Medulla oblongata (tissue), 1 donor: Measurements from ENCODE around the gene SMARCAD1.
A peak's percentile ranks its signal among the peaks of the same experiment; 100 is the strongest.
"Not testable (repeated sequence)": the region's sequence is repeated elsewhere in the genome, so short reads cannot be mapped to it uniquely, and the experiment has no call there.

ENCODE experiments used
- DNase-seq: peaks from one replicate; pipeline ENCODE4 v3.0.0-alpha.2; 2015; ENCODE audit errors: extremely low spot score

The SMARCAD1 gene

GRCh38 chr4:94232519-94232918 lies 24.9 kb downstream of the SMARCAD1 start:
- no peak for DNase-seq

DNA sequence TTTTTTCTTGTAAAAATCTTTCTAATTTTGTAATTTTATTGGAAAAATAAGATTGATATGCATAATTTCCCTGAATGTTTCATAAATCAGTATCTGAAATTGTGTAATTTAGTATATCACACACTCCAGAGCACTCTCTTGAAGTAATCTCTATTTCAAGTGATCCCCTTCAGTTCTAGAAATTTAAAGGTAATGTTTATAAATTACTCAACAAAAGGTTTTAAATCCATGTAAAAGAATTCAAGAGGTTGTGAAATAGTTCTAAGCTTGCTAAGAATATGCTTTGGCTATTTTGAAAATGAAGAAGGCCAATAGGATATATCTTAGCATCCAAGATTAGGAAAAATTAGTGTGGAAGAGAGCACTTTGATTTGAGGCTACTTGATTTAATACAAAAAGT lies 28.2 kb downstream of the SMARCAD1 start:
- DNase-seq, result no peak

DNA sequence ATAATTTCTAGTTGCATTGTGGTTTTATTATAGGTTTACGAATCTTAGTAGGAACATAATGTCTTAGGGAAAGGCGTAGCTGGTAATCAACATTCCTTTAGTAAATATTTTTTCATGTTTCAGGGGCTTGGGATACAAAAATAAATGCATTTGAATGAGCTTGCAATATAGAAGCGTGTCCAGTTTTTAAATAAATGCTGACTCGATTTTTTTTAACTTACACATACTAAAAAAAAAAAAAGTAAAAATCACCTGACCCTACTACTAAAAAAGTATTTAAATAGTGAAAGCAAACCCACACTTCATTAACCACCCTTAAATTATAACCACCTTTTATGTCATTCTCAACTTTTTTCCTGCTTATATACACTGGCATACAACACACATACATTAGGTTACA lies 29.6 kb downstream of the SMARCAD1 start:
- DNase-seq, result no peak

GRCh38 chr4:94238160-94238559 lies 30.5 kb downstream of the SMARCAD1 start:
- DNase-seq, result no peak

- DNase-seq, result no peak
These were observed 32.7 kb downstream of the SMARCAD1 start for GRCh38 chr4:94240384-94240783.

GRCh38 chr4:94244087-94244828 lies 36.6 kb downstream of the SMARCAD1 start:
- DNase-seq, result no peak

DNA sequence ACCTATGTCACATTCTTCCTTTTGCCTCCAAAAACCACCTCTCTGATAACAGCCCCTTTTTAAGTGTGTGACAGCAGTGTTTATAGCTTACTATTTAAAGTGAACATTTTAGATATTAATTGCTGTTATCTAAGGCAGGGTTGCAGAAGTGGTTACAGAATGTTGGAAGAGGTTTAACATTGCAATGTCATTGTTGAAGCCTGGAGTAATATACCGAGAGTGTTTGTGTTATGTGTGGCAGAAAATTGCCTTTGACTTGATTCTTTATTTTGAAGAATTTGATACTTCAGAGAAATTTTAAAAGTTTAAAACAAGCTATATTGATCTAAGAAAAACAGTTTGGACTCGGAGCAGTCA lies 37.1 kb downstream of the SMARCAD1 start:
- no peak for DNase-seq

DNA sequence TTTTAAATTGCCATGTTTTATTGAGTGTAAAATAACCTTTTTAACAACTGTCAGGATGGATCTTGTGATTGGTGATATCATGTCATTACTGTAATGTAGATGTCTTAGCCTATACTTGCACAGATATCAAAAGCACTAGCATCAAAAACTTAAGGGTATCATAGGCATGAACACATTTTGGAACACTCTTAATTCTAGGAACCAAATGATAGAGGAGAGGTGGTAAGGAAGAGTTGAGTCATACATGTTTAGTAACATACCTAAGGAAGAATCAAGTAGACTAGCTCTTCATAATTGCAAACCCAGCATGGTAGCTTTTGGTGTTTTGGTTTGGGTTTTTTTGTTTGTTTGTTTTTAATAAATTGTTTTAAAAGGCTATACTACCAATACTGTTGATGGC lies 43.4 kb downstream of the SMARCAD1 start:
- no peak for DNase-seq

DNA sequence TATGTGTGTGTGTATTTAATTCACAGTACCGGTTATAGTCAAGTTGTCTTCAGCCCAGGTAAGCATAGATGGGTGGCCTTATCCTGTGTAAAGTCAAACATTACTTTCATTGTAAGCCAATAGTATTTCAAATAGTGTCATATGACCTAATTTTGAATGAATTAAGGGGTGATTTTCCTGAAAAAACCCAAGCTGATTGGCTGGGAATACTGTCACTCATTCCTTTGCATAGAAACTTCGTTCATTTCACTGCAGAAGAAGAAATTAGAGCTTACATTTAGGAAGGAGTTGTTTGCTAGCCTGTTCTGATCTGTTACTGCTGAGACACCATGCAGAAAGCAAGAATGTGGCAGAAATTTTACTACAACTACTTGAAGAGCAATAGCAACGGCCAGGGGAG lies 45.4 kb downstream of the SMARCAD1 start:
- peak; percentile 32 for DNase-seq

DNA sequence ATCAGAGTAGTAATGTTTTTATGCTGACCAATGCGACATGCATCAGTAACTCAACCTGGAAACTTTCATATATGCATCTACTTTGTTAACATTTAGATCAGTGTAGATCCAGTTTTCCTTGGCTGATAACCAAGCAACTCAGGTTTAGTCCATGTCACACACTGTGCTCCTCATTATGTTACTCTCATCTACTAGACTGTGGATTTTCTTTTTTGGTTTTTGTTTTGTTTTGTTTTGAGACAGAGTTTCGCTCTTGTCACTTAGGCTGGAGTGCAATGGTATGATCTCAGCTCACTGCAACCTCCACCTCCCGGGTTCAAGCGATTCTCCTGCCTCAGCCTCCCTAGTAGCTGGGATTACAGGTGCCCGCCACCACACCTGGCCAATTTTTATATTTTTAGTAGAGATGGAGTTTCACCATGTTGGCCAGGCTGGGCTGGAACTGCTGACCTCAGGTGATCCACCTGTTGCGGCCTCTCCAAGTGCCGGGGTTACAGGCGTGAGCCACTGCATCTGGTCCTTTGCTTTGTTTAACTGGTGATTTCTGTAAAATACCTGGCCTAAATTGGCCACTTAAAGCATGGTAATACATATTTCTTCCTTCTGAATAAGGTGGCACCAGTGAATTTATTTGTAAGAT lies 48.6 kb downstream of the SMARCAD1 start:
- DNase-seq, result no peak

- DNase-seq, result no peak
These were observed 49.2 kb downstream of the SMARCAD1 start for GRCh38 chr4:94256828-94257227.

- no peak for DNase-seq
These were observed 54.7 kb downstream of the SMARCAD1 start for GRCh38 chr4:94262163-94263016.

- DNase-seq, result no peak
These were observed 59.4 kb downstream of the SMARCAD1 start for GRCh38 chr4:94267037-94267436.

- DNase-seq, result no peak
These were observed 63.6 kb downstream of the SMARCAD1 start for GRCh38 chr4:94271248-94271647.

- no peak for DNase-seq
These were observed 67.2 kb downstream of the SMARCAD1 start for GRCh38 chr4:94274912-94275311.

DNA sequence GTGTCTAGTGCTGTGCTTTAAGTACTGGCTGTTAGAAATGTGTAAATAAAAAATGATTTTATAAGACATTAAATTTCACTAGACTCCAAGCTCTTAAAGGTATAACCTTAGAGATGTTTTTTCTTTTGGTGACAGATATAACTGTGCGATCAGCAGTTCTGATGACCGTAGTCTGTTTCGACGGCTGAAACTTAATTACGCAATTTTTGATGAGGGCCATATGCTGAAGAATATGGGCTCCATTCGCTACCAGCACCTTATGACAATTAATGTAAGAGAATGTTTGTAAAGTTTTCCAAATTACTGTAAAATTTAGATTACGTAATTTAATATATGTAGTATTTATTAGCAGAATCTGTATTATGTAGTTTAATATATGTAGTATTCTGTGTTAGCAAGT lies 68.5 kb downstream of the SMARCAD1 start:
- no peak for DNase-seq

- no peak for DNase-seq
These were observed 69.9 kb downstream of the SMARCAD1 start for GRCh38 chr4:94277534-94277933.

GRCh38 chr4:94278781-94279180 lies 71.1 kb downstream of the SMARCAD1 start:
- no peak for DNase-seq

DNA sequence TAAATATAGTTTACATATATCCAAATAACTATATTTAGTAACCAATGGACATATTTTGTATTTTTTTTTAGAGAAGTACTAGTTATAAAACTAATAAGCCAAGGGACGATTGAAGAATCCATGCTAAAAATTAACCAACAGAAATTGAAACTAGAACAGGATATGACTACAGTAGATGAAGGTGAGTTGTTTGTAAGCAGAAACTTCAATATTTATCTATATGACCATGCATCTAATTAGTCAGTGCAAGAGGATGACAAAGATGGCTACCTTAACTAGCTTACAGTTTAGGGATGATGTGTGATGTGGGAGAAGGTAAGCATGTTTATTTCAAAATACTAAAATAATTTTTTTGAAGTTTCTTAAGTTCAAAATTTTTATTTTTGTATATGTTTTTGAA lies 77.2 kb downstream of the SMARCAD1 start:
- no peak for DNase-seq

- DNase-seq, result no peak
These were observed 78.0 kb downstream of the SMARCAD1 start for GRCh38 chr4:94285666-94286065.

DNA sequence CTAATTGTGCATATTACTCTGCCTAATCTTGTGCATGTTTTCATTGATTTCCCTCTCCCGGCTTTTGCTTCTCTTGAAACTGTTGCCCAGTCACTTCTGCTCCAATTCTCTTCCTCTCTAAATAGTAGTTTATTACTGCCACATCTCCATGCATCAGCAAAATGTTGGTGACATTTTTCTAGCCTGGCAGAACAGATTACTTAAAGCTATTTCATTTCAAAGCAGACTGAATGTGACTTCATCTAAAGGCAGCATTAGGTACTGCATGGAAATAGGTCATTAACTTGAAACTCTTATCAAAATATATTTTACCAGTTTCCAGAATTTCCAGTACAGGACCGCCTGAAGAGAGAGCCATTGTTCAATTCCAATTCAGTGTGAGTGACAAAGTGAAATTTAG lies 82.6 kb downstream of the SMARCAD1 start:
- no peak for DNase-seq

DNA sequence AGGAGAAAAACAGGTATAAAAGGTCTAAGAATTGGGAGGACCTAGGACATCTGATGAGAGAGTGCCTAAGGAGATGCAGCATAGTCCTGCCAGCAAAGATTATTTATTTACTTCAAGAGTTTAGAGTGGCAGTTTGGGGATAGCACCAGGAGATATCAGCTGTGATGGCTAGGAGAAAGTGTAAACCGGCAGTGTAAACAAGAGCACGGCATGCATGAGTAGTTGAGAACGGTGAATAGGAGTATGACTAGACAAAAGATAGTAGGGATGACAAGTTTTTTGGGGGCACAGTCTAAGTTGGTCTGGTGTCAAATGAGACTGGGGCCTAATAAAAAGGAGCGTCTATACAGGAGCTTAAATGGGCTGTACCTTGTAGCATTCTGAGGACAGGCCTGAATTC lies 86.3 kb downstream of the SMARCAD1 start:
- not testable (repeated sequence) for DNase-seq

DNA sequence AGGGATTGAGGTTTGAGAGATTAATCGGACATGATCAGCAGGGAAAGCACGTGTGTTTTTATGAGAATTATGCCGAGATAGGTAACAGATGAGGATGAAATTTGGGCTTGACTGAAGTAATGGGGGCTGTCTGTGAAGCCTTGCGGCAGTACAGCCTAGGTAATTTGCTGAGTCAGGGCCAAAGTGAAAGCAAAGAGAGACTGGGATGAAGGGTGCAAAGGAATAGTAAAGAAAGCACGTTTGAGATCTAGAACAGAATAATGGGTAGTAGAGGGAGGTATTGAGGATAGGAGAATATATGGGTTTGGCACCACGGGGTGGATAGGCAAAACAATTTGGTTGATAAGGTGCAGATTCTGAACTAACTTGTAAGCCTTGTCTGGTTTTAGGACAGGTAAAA lies 87.8 kb downstream of the SMARCAD1 start:
- not testable (repeated sequence) for DNase-seq
